ENCODE data around the gene CALHM6.

- TF ChIP-seq, protein P1, sequence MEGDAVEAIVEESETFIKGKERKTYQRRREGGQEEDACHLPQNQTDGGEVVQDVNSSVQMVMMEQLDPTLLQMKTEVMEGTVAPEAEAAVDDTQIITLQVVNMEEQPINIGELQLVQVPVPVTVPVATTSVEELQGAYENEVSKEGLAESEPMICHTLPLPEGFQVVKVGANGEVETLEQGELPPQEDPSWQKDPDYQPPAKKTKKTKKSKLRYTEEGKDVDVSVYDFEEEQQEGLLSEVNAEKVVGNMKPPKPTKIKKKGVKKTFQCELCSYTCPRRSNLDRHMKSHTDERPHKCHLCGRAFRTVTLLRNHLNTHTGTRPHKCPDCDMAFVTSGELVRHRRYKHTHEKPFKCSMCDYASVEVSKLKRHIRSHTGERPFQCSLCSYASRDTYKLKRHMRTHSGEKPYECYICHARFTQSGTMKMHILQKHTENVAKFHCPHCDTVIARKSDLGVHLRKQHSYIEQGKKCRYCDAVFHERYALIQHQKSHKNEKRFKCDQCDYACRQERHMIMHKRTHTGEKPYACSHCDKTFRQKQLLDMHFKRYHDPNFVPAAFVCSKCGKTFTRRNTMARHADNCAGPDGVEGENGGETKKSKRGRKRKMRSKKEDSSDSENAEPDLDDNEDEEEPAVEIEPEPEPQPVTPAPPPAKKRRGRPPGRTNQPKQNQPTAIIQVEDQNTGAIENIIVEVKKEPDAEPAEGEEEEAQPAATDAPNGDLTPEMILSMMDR (IDR thresholded peaks at IDR 0.05; ENCODE audit: insufficient read depth, low read depth, low read length) = no peak
- no peak for TF ChIP-seq EZH2 (IDR thresholded peaks at IDR 0.05; ENCODE audit: insufficient read depth, low read length)
These were observed 11.5 kb downstream of the CALHM6 start for GRCh38 chr6:116472706-116473105.
